Measurements from ENCODE around the gene PIK3AP1.

DNA sequence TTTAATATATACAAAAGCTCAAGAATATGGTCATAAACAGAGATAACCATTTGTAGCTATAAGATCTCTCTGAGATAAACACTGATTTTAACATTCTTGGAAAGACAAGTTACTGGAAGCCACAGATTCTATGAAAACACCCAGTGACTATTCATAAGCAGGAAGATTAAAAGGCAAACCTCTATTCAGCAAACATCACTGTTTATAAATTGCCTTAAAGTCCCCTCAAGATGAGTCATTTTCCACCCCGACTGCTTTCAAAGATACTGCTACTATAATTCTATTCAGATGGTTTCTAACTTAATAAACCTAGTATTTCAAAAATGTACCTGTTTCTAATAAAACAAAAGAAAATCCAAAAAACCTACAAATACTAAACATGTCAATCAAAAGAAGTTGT lies 154.5 kb downstream of the PIK3AP1 start:
- TF ChIP-seq CTCF (IDR thresholded peaks at IDR 0.05) (no peak), POLR2A (IDR thresholded peaks at IDR 0.05) (no peak)
